Upper lobe of left lung (tissue), 6 donors: ENCODE results near the gene CAPZB. TPM values are rescaled to one million over a fixed set of nuclear protein-coding genes. Genes with fewer than 3 reads are reported as not detected.

ENCODE experiments used
- ATAC-seq, 2 donors: fragments of 200-7000 bp; cut with Tn5 transposase; one replicate each; pipeline ENCODE4 v1.9.1; 2022; ENCODE audit warnings: mild to moderate bottlenecking in 2 of 2, moderate library complexity in 2 of 2; ENCODE audit not compliant: low FRiP score in 2 of 2
- DNase-seq, 2 donors: peaks; one replicate each; pipeline ENCODE4 v3.0.0-alpha.2; 2019 to 2020
- H3K27ac ChIP-seq, 4 donors: fragments of 200-600 bp; sonication (generic); one replicate each; pipeline ENCODE4 v1.5.1; 2016 to 2019
- H3K27me3 ChIP-seq, 4 donors: fragments of 200-600 bp; sonication (generic); one replicate each; pipeline ENCODE4 v1.5.1; 2017 to 2019
- H3K36me3 ChIP-seq, 4 donors: fragments of 200-600 bp; sonication (generic); one replicate each; pipeline ENCODE4 v1.5.1; 2016 to 2019
- H3K4me1 ChIP-seq, 4 donors: fragments of 200-600 bp; sonication (generic); one replicate each; pipeline ENCODE4 v1.5.1; 2018 to 2019
- H3K4me3 ChIP-seq, 4 donors: fragments of 200-600 bp; sonication (generic); one replicate each; pipeline ENCODE4 v1.5.1; 2017 to 2019; ENCODE audit warnings: mild to moderate bottlenecking in 2 of 4, moderate library complexity in 1 of 4
- H3K9me3 ChIP-seq, 4 donors: fragments of 200-600 bp; sonication (generic); one replicate each; pipeline ENCODE4 v1.5.1; 2018 to 2019
- CTCF ChIP-seq, 6 experiments: fragments of 450-650 bp in 4 of 6; fragments of 200-600 bp in 2 of 6; sonication (generic) in 2 of 6; IDR thresholded peaks; one replicate each; pipeline ENCODE4 v1.5.1; 2016 to 2019; ENCODE audit warnings: antibody characterized with exemption in 6 of 6
- EP300 ChIP-seq, 4 donors: sonication (generic); formaldehyde crosslinking; IDR thresholded peaks; one replicate each; pipeline ENCODE4 v1.5.1; 2017; ENCODE audit warnings: antibody characterized with exemption in 4 of 4, control low read depth in 2 of 4
- POLR2A ChIP-seq, 4 donors: fragments of 450-650 bp; IDR thresholded peaks; one replicate each; pipeline ENCODE4 v1.5.1; 2016 to 2017; ENCODE audit warnings: antibody characterized with exemption in 4 of 4, mild to moderate bottlenecking in 2 of 4
- POLR2AphosphoS5 ChIP-seq, 2 donors: sonication (generic); formaldehyde crosslinking; IDR thresholded peaks; one replicate each; pipeline ENCODE4 v1.5.1; 2017; ENCODE audit warnings: antibody characterized with exemption in 2 of 2
- WGBS, 2 donors: methylation state at CpG; one replicate each; pipeline ENCODE4 v1.1.5; 2017 to 2018; 5-methylcytosine and 5-hydroxymethylcytosine counted together
- total RNA-seq, 6 donors: library from RNA; depleted of rRNA in 4 of 6; stranded (reverse); fragments of >200 nt in 4 of 6; gene quantifications; one replicate each; pipeline versions ENCODE4 v1.1.0 to v1.2.1, GENCODE V29; 2016 to 2021
- donor health status: DM: no; HTN: no; CAD: no; lungs with moderate emphysema.
- donor health status: DM: no; HTN: yes; CAD: no; lungs with severe emphysema.

Gene CAPZB
- total RNA-seq, 6 donors from 2014 or later = 96.4 to 303 (median 144) TPM

GRCh38 chr1:19414515-19415121 is 70.7 kb downstream of the CAPZB start:
- Histone ChIP-seq H3K36me3 (peaks cover 0 to 42% (median 13%) of the 10 kb centered on the region in 4 donors), H3K4me3 (no peak overlapping the region), H3K4me1 (peaks cover 9 to 57% (median 42%) of the 10 kb centered on the region in 4 donors), H3K27me3 (no peaks in the 10 kb centered on the region), H3K27ac (peak overlapping the region; percentile 25 to 78 (median 68)), H3K9me3 (no peaks in the 10 kb centered on the region)
- TF ChIP-seq POLR2A (IDR thresholded peaks at IDR 0.05) = no peak
- peak; percentile 44 to 64 for TF ChIP-seq POLR2AphosphoS5 (IDR thresholded peaks at IDR 0.05)
- ATAC-seq (peak; percentile 54 to 64), DNase-seq (no peak)
- 69 to 76% methylated on average over 2 of the region's 2 CpGs for WGBS, 2 donors

GRCh38 chr1:19413999-19414398 is 71.3 kb downstream of the CAPZB start:
- Histone ChIP-seq H3K36me3 (peaks cover 0 to 35% (median 10%) of the 10 kb centered on the region in 4 donors), H3K9me3 (no peaks in the 10 kb centered on the region), H3K27me3 (no peaks in the 10 kb centered on the region), H3K4me1 (peaks cover 7 to 53% (median 40%) of the 10 kb centered on the region in 4 donors), H3K4me3 (no peak overlapping the region), H3K27ac (peak overlapping the region; percentile 17 to 78 (median 68))
- WGBS, 2 donors = 77 to 91% methylated on average over 11 to 12 of the region's 12 CpGs
- DNase-seq = no peak
- no peak for ATAC-seq
- TF ChIP-seq POLR2AphosphoS5 (IDR thresholded peaks at IDR 0.05) = no peak
- no peak for TF ChIP-seq POLR2A (IDR thresholded peaks at IDR 0.05)
- TF ChIP-seq EP300 (IDR thresholded peaks at IDR 0.05) = no peak

- TF ChIP-seq CTCF (IDR thresholded peaks at IDR 0.05) (no peak), POLR2AphosphoS5 (IDR thresholded peaks at IDR 0.05) (no peak), EP300 (IDR thresholded peaks at IDR 0.05) (no peak)
- H3K27ac ChIP-seq = peak overlapping the region in 3 of 4 donors; percentile 64 to 78 (median 71)
- DNase-seq (no peak), ATAC-seq (no peak)
- H3K27me3 ChIP-seq = no peaks in the 10 kb centered on the region
- no peak overlapping the region for H3K4me3 ChIP-seq
- H3K4me1 ChIP-seq = peaks cover 7 to 48% (median 32%) of the 10 kb centered on the region in 4 donors
- H3K36me3 ChIP-seq = peaks cover 0 to 30% (median 4%) of the 10 kb centered on the region in 4 donors
- 69 to 81% methylated on average over 8 of the region's 8 CpGs for WGBS, 2 donors
- H3K9me3 ChIP-seq = no peaks in the 10 kb centered on the region
Observed at GRCh38 chr1:19412654-19413053, 72.7 kb downstream of the CAPZB start.

- Histone ChIP-seq H3K27me3 (no peaks in the 10 kb centered on the region), H3K36me3 (peaks cover 0 to 21% (median 4%) of the 10 kb centered on the region in 4 donors), H3K9me3 (no peaks in the 10 kb centered on the region), H3K4me3 (no peak overlapping the region), H3K27ac (peak overlapping the region in 3 of 4 donors; percentile 30 to 71 (median 55)), H3K4me1 (peaks cover 7 to 51% (median 33%) of the 10 kb centered on the region in 4 donors)
- ATAC-seq (no peak), DNase-seq (no peak)
- TF ChIP-seq CTCF (IDR thresholded peaks at IDR 0.05) = no peak
- TF ChIP-seq POLR2AphosphoS5 (IDR thresholded peaks at IDR 0.05) = no peak
- no peak for TF ChIP-seq POLR2A (IDR thresholded peaks at IDR 0.05)
- TF ChIP-seq EP300 (IDR thresholded peaks at IDR 0.05) = no peak
- WGBS, 2 donors = 85 to 99% methylated on average over 5 to 8 of the region's 8 CpGs
Observed at GRCh38 chr1:19411612-19412011, 73.7 kb downstream of the CAPZB start.

GRCh38 chr1:19410393-19410792 is 74.9 kb downstream of the CAPZB start:
- Histone ChIP-seq H3K27ac (peak overlapping the region in 1 of 4 donors; percentile 33), H3K27me3 (no peaks in the 10 kb centered on the region), H3K36me3 (peaks cover 0 to 16% (median 0%) of the 10 kb centered on the region in 4 donors), H3K4me1 (peaks cover 13 to 46% (median 29%) of the 10 kb centered on the region in 4 donors), H3K4me3 (no peak overlapping the region), H3K9me3 (no peaks in the 10 kb centered on the region)
- no peak for ATAC-seq
- TF ChIP-seq EP300 (IDR thresholded peaks at IDR 0.05) (no peak), CTCF (IDR thresholded peaks at IDR 0.05) (no peak)
- no peak for DNase-seq
- WGBS, 2 donors = 80 to 91% methylated on average over 5 of the region's 5 CpGs
